Calu3 (cell line): ENCODE data around the gene S100G. TPM values are rescaled to one million over a fixed set of nuclear protein-coding genes. Genes with fewer than 3 reads are reported as not detected.

Experiments
- BruUV-seq: library from RNA; stranded (reverse); fragments of 400-500 nt; replicated peaks from 2 replicates; lab custom pipeline; 2021; lab: Mats Ljungman, UMichigan
- CTCF ChIA-PET: fragments of 300-600 bp; sonication (Branson Sonifier 250); formaldehyde crosslinking; loops from one replicate; lab custom pipeline; 2022; ENCODE audit warnings: antibody characterized with exemption; lab: Charles Lee
- DNase-seq: peaks from one replicate; pipeline ENCODE4 v3.0.0; 2022
- H3K27ac Mint-ChIP-seq: one replicate; pipeline ENCODE4 v1.8.0; 2022; ENCODE audit warnings: mixed read lengths; ENCODE audit not compliant: unreplicated experiment
- H3K27me3 Mint-ChIP-seq: one replicate; pipeline ENCODE4 v1.8.0; 2022; ENCODE audit warnings: mixed read lengths; ENCODE audit not compliant: unreplicated experiment
- H3K36me3 Mint-ChIP-seq: one replicate; pipeline ENCODE4 v1.8.0; 2022; ENCODE audit warnings: mild to moderate bottlenecking, moderate library complexity, mixed read lengths; ENCODE audit not compliant: insufficient read depth, unreplicated experiment
- H3K4me1 Mint-ChIP-seq: one replicate; pipeline ENCODE4 v1.8.0; 2022; ENCODE audit warnings: mild to moderate bottlenecking, low read depth, mixed read lengths; ENCODE audit not compliant: unreplicated experiment
- H3K4me3 Mint-ChIP-seq: one replicate; pipeline ENCODE4 v1.8.0; 2022; ENCODE audit warnings: mild to moderate bottlenecking, low read depth, moderate library complexity, mixed read lengths; ENCODE audit not compliant: unreplicated experiment
- H3K9me3 Mint-ChIP-seq: one replicate; pipeline ENCODE4 v1.8.0; 2022; ENCODE audit warnings: low read depth, mixed read lengths; ENCODE audit not compliant: unreplicated experiment
- CTCF ChIP-seq: fragments of 200-600 bp; IDR thresholded peaks from one replicate; pipeline ENCODE4 v1.8.0; 2022; ENCODE audit warnings: antibody characterized with exemption; ENCODE audit not compliant: unreplicated experiment
- intact Hi-C: fragments of 100-400 bp; cut with micrococcal nuclease; formaldehyde crosslinking; loops from one replicate; pipeline ENCODE4 v1.10.0; 2022; ENCODE audit not compliant: unreplicated experiment
- total RNA-seq: library from RNA; stranded (reverse); gene quantifications from 2 replicates; pipeline ENCODE4 v1.2.3, GENCODE V29; 2022

The S100G gene
- total RNA-seq, 1 experiment from 2014 or later: not detected

- no peaks in the 10 kb centered on the region for H3K9me3 Mint-ChIP-seq
- H3K4me3 Mint-ChIP-seq: no peak overlapping the region
- H3K4me1 Mint-ChIP-seq: peaks cover 9% of the 10 kb centered on the region
- no peaks in the 10 kb centered on the region for H3K27me3 Mint-ChIP-seq
- CTCF ChIA-PET: interaction anchor here (0.7 kb wide), 1 partner anchor 671 kb away, joined by 3 read pairs; no protein-coding TSS in a partner anchor
- no peak overlapping the region for H3K27ac Mint-ChIP-seq
- intact Hi-C loops: no loop called here
- peaks cover 5% of the 10 kb centered on the region for H3K36me3 Mint-ChIP-seq
- no peak for DNase-seq
- TF ChIP-seq CTCF: no peak
- BruUV-seq: no TSS peak
Observed at GRCh38 chrX:16659321-16659720, 9.4 kb downstream of the S100G start.

- no peaks in the 10 kb centered on the region for H3K27me3 Mint-ChIP-seq
- H3K36me3 Mint-ChIP-seq: peaks cover 5% of the 10 kb centered on the region
- peaks cover 9% of the 10 kb centered on the region for H3K4me1 Mint-ChIP-seq
- H3K27ac Mint-ChIP-seq: no peak overlapping the region
- H3K4me3 Mint-ChIP-seq: no peak overlapping the region
- no peaks in the 10 kb centered on the region for H3K9me3 Mint-ChIP-seq
- no TSS peak for BruUV-seq
- no peak for DNase-seq
- CTCF ChIA-PET: no interaction called here
- intact Hi-C loops: no loop called here
- no peak for TF ChIP-seq CTCF
Observed at GRCh38 chrX:16661495-16661894, 11.5 kb downstream of the S100G start.

DNA sequence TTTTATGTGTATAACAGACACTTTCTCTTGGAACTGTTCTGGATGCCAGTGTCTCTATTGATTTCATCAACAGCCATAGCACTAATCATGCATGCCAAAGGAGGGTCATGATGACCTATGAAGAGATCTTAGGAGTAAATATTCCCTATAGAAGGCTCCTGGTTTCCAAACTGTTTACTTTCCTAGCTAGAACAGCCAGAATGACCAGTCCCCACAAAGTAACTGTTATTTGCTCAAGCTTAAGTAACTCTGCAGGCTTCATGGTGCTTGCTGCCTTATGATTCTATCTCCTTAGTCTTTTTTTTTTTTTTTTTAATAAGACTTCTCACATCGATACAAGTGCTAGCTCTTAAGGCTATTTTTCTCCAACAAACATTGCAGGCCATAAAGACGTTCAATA, 12.4 kb downstream of the S100G start:
- Mint-ChIP-seq H3K27me3 (no peaks in the 10 kb centered on the region), H3K4me3 (no peak overlapping the region), H3K27ac (no peak overlapping the region), H3K4me1 (peaks cover 9% of the 10 kb centered on the region), H3K9me3 (no peaks in the 10 kb centered on the region), H3K36me3 (peaks cover 5% of the 10 kb centered on the region)
- no peak for TF ChIP-seq CTCF
- no TSS peak for BruUV-seq
- intact Hi-C loops: no loop called here
- CTCF ChIA-PET: interaction anchor here (0.7 kb wide), 1 partner anchor 84 kb away, joined by 3 read pairs; no protein-coding TSS in a partner anchor
- DNase-seq: no peak

GRCh38 chrX:16664074-16664473, 14.1 kb downstream of the S100G start:
- H3K27ac Mint-ChIP-seq: no peak overlapping the region
- no peaks in the 10 kb centered on the region for H3K27me3 Mint-ChIP-seq
- no peak overlapping the region for H3K4me3 Mint-ChIP-seq
- H3K4me1 Mint-ChIP-seq: peaks cover 7% of the 10 kb centered on the region
- no TSS peak for BruUV-seq
- no peak for DNase-seq
- no peak for TF ChIP-seq CTCF
- H3K36me3 Mint-ChIP-seq: peaks cover 15% of the 10 kb centered on the region
- CTCF ChIA-PET: interaction anchor here (1.0 kb wide), 1 partner anchor 227 kb away, joined by 3 read pairs; no protein-coding TSS in a partner anchor
- intact Hi-C loops: no loop called here
- H3K9me3 Mint-ChIP-seq: no peaks in the 10 kb centered on the region
